Peyer's patch (tissue), 4 donors: Measurements from ENCODE around the gene RNF17.

Experiments
- CTCF ChIP-seq, 6 experiments: fragments of 450-650 bp in 4 of 6; fragments of 200-600 bp in 2 of 6; sonication (generic) in 1 of 6; IDR thresholded peaks; one replicate each; pipeline ENCODE4 v1.5.1; 2017 to 2019; ENCODE audit warnings: antibody characterized with exemption in 6 of 6, mild to moderate bottlenecking in 3 of 6, moderate library complexity in 1 of 6
- POLR2A ChIP-seq, 2 donors: fragments of 450-650 bp; IDR thresholded peaks; one replicate each; pipeline ENCODE4 v1.5.1; 2017; ENCODE audit warnings: antibody characterized with exemption in 2 of 2, mild to moderate bottlenecking in 2 of 2, moderate library complexity in 2 of 2

GRCh38 chr13:24897293-24897692 lies 133.3 kb downstream of the RNF17 start:
- TF ChIP-seq CTCF (IDR thresholded peaks at IDR 0.05) (no peak), POLR2A (IDR thresholded peaks at IDR 0.05) (no peak)
